Smooth muscle cell (in vitro differentiated cells): ENCODE results near the gene ITGB2. TPM values are rescaled to one million over a fixed set of nuclear protein-coding genes. Genes with fewer than 3 reads are reported as not detected.

Experiments
- DNase-seq: peaks from one replicate; lab custom pipeline; 2025; ENCODE audit not compliant: unreplicated experiment; lab: John Stamatoyannopoulos, UW
- H2AFZ ChIP-seq: fragments of 200-600 bp; sonication (generic); 2 replicates; pipeline ENCODE4 v1.6.0; 2016; ENCODE audit warnings: antibody characterized with exemption, low read depth, mild to moderate bottlenecking
- H3F3A ChIP-seq: fragments of 200-600 bp; sonication (generic); 2 replicates; pipeline ENCODE4 v1.6.0; 2017; ENCODE audit warnings: antibody characterized with exemption, low read depth
- H3K27ac ChIP-seq: fragments of 200-600 bp; sonication (generic); 2 replicates; pipeline ENCODE4 v1.5.1; 2016; ENCODE audit warnings: low read depth, mild to moderate bottlenecking
- H3K27me3 ChIP-seq: fragments of 200-600 bp; sonication (generic); 2 replicates; pipeline ENCODE4 v1.6.1; 2016; ENCODE audit warnings: low read depth, mild to moderate bottlenecking
- H3K36me3 ChIP-seq: fragments of 200-600 bp; sonication (generic); 2 replicates; pipeline ENCODE4 v1.5.1; 2016; ENCODE audit warnings: low read depth
- H3K4me1 ChIP-seq: fragments of 200-600 bp; sonication (generic); 2 replicates; pipeline ENCODE4 v1.5.1; 2016; ENCODE audit warnings: low read depth
- H3K4me2 ChIP-seq: fragments of 200-600 bp; sonication (generic); 2 replicates; pipeline ENCODE4 v1.6.0; 2016; ENCODE audit warnings: mild to moderate bottlenecking
- H3K4me3 ChIP-seq: fragments of 200-600 bp; sonication (generic); 2 replicates; pipeline ENCODE4 v1.5.1; 2016; ENCODE audit warnings: mild to moderate bottlenecking
- H3K79me2 ChIP-seq: fragments of 200-600 bp; sonication (generic); 2 replicates; pipeline ENCODE4 v1.6.0; 2016; ENCODE audit warnings: low read depth, mild to moderate bottlenecking
- H3K9ac ChIP-seq: fragments of 200-600 bp; sonication (generic); 2 replicates; pipeline ENCODE4 v1.6.0; 2016; ENCODE audit warnings: low read depth
- H3K9me3 ChIP-seq: fragments of 200-600 bp; sonication (generic); replicated peaks from 2 replicates; pipeline ENCODE4 v1.5.1; 2016; ENCODE audit warnings: low read depth
- H4K20me1 ChIP-seq: fragments of 200-600 bp; sonication (generic); 2 replicates; pipeline ENCODE4 v1.6.0; 2016; ENCODE audit warnings: low read depth
- WGBS: methylation state at CpG from one replicate; pipeline ENCODE4 v1.1.7; 2016; ENCODE audit warnings: low lambda C conversion rate; 5-methylcytosine and 5-hydroxymethylcytosine counted together
- polyA plus RNA-seq: library from polyadenylated mRNA; unstranded; fragments of >200 nt; fragmentation: Nextera tagmentation; extraction: Ambion mirVana; gene quantifications from 2 replicates; pipeline ENCODE4 v1.2.1, GENCODE V29; 2016
- total RNA-seq: library from RNA; depleted of rRNA; stranded (reverse); fragments of >200 nt; gene quantifications from 2 replicates; pipeline ENCODE4 v1.2.3, GENCODE V29; 2014
- TF ChIP-seq, protein P1 (sequence below): fragments of 200-600 bp; sonication (generic); IDR thresholded peaks from 2 replicates; pipeline ENCODE4 v1.5.1; 2017; ENCODE audit warnings: borderline replicate concordance, mild to moderate bottlenecking, antibody characterized with exemption; ENCODE audit not compliant: insufficient read depth, poor library complexity, severe bottlenecking

ITGB2 gene
- total and polyA plus RNA-seq, 2 experiments from 2014 or later: 0.18 to 0.86 TPM

DNA sequence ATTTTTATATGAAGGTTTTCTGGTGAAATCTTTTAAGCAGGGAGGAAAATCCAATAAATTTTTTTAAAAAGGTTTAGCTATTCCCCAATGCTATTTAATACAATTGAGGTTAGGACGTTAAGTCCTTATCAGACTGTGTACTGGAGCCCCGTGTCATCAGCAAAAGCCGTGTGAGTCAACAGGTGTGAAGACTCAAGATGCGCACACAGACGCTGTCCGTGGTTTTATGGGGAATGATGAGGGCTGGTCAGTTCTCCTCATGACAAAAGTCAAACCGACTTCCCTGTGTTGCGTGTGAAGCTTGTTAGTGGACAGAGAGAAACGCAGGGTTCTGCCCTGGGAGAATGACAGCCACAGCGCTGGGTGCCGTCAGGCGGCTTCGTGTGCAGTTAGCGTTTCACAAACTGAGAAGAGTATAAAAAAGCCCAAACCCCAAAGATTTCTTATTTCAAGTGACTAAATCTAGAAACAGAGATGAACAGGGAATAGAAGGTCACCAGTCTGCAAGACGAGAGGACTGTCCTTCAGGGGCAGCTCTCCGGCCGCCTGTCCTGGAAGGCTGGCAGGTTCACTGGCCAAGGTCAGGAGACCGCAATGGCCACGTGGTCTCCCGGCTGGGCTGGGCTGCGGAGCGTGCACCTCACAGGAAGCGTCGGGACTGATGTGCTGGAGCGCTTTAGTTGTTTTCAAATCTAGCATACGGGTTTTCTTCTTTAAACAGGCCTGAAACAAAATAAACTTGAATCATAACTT, 69.6 kb downstream of the ITGB2 start:
- Histone ChIP-seq H3K79me2 (peaks cover 34% of the 10 kb centered on the region), H3K36me3 (peaks cover 13% of the 10 kb centered on the region), H2AFZ (no peak overlapping the region), H3K9me3 (no peaks in the 10 kb centered on the region), H4K20me1 (peaks cover 77% of the 10 kb centered on the region), H3F3A (peaks cover 9% of the 10 kb centered on the region), H3K27ac (no peak overlapping the region), H3K4me1 (peaks cover 6% of the 10 kb centered on the region), H3K4me3 (no peak overlapping the region), H3K4me2 (no peak overlapping the region), H3K27me3 (no peaks in the 10 kb centered on the region), H3K9ac (no peak overlapping the region)
- WGBS: 93% methylated on average over 26 of the region's 26 CpGs
- TF ChIP-seq, protein P1, sequence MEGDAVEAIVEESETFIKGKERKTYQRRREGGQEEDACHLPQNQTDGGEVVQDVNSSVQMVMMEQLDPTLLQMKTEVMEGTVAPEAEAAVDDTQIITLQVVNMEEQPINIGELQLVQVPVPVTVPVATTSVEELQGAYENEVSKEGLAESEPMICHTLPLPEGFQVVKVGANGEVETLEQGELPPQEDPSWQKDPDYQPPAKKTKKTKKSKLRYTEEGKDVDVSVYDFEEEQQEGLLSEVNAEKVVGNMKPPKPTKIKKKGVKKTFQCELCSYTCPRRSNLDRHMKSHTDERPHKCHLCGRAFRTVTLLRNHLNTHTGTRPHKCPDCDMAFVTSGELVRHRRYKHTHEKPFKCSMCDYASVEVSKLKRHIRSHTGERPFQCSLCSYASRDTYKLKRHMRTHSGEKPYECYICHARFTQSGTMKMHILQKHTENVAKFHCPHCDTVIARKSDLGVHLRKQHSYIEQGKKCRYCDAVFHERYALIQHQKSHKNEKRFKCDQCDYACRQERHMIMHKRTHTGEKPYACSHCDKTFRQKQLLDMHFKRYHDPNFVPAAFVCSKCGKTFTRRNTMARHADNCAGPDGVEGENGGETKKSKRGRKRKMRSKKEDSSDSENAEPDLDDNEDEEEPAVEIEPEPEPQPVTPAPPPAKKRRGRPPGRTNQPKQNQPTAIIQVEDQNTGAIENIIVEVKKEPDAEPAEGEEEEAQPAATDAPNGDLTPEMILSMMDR: no peak
- no peak for DNase-seq

DNA sequence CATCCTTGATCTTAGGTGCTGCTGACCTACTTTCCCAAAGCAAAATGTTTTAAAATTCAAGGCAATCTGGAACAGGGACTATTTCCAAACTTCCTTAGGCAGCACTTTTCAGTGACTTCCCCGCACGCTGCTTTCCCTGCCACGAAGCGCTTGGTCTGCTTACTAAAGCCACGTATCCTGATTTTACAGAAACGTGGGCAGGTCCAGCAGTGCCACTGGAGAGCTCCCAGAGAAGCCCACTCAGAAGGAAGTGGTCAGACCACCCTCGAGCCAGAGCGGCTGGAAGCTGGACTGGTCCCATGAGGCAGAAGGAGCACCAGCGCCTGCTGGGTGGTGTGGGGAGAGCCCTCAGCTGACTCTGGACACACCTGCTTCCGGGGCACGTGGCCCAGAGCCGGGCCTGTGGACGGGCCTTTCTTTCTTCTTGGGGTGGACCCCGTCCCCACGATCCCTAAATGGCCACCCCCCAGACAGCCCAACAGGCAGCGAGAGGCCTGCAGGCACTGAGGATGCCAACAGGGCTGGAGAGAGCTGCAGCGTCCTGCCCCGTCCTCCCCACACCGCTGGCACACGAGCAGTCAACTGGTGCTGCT, 70.4 kb downstream of the ITGB2 start:
- no peak for DNase-seq
- Histone ChIP-seq H3K27me3 (no peaks in the 10 kb centered on the region), H3K36me3 (peaks cover 13% of the 10 kb centered on the region), H3K9me3 (no peaks in the 10 kb centered on the region), H3K27ac (no peak overlapping the region), H2AFZ (no peak overlapping the region), H3K4me1 (peaks cover 12% of the 10 kb centered on the region), H4K20me1 (peaks cover 70% of the 10 kb centered on the region), H3K4me2 (no peak overlapping the region), H3K4me3 (no peak overlapping the region), H3F3A (peaks cover 9% of the 10 kb centered on the region), H3K9ac (no peak overlapping the region), H3K79me2 (peaks cover 27% of the 10 kb centered on the region)
- WGBS: 97% methylated on average over 20 of the region's 20 CpGs
- TF ChIP-seq, protein P1: no peak

DNA sequence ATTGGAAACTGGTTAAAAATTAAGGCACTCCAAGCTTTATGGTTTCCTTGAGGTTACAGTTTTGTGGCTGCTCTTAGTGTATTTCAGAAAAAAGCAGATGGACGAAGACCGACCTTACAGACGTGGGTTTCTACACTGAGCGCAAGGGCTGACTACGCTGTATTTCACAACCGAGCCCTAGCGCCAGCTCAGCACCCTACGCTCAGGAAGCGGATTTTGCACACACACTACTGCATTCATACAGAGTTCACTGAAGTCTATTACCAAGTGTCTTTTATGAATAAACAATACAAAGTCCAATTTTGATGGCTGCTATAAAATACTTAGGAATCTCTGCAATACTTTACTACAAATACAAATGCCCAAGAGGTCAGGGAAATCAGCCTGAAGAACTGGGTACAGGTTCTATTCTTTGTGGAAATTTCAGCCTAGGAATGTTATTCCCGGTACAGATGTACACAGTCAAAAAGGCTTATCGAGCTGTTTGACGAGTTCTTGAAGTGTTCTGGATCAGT, 71.0 kb downstream of the ITGB2 start:
- Histone ChIP-seq H3K4me2 (no peak overlapping the region), H3F3A (peaks cover 9% of the 10 kb centered on the region), H3K79me2 (peaks cover 20% of the 10 kb centered on the region), H3K36me3 (peaks cover 13% of the 10 kb centered on the region), H3K27me3 (no peaks in the 10 kb centered on the region), H3K9ac (no peak overlapping the region), H3K9me3 (no peaks in the 10 kb centered on the region), H3K27ac (no peak overlapping the region), H2AFZ (no peak overlapping the region), H3K4me1 (peaks cover 12% of the 10 kb centered on the region), H3K4me3 (no peak overlapping the region), H4K20me1 (peaks cover 63% of the 10 kb centered on the region)
- TF ChIP-seq, protein P1: no peak
- no peak for DNase-seq
- 98% methylated on average over 12 of the region's 12 CpGs for WGBS
